Stimulated activated CD4-positive, alpha-beta T cell treated with anti-CD3 and anti-CD28 coated beads, Interleukin-15, amount 100 ng/mL, for 24 hours (primary cell): ENCODE results near the gene SLAMF8.
A peak's percentile ranks its signal among the peaks of the same experiment; 100 is the strongest.

Experiments used
- DNase-seq: peaks from one replicate; pipeline ENCODE4 v3.0.0-alpha.2; 2020

Gene SLAMF8

GRCh38 chr1:159849626-159850366, 23.1 kb downstream of the SLAMF8 start:
- no peak for DNase-seq

DNA sequence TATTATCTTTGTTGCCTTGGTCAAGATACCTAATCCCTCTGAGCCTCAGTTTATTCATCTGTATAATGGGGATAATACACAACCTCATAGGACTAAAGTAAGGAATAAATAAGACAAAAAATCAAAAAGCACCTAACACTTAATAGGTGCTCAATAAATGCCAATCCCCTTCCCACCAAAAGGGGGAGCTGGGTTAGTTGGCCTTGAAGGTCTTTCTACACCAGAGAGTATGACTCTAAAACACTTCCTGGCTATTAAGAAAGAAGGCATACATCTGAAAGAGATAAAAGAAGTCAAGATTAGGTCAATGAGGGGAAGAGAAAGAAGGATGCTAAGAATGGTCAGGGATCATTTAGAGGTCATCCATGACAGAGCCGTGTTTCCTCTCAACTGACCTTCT, 24.7 kb downstream of the SLAMF8 start:
- no peak for DNase-seq

GRCh38 chr1:159853417-159854115, 26.9 kb downstream of the SLAMF8 start:
- no peak for DNase-seq

DNA sequence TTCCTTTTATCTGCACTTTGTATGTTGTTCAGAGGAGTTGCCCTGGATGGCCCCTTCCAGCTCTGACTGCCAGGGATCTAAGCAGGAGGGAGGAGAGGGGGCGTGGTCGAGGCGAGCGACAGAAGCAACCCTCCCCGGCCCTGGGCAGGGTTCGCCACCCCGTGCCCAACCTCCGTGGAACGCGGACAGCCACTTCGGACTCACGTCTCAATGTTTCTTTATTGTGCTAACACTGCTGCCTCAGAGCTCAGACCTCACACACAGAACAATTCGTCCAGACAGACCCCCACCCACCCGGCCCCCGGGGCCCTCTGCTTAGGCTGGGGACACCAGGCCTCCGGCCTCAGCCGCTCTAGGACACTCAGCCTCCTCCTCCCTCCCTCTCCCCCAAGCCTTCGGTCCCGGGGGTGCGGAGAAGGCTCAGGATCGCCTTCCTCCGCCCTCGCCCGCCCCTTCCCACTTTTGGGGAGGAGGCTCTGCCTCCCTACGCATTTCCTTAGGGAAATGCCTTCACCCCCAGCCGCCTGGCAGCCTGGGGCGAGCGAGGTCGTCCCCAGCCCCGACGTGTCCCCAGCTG, 27.5 kb downstream of the SLAMF8 start:
- DNase-seq = peak; percentile 59

DNA sequence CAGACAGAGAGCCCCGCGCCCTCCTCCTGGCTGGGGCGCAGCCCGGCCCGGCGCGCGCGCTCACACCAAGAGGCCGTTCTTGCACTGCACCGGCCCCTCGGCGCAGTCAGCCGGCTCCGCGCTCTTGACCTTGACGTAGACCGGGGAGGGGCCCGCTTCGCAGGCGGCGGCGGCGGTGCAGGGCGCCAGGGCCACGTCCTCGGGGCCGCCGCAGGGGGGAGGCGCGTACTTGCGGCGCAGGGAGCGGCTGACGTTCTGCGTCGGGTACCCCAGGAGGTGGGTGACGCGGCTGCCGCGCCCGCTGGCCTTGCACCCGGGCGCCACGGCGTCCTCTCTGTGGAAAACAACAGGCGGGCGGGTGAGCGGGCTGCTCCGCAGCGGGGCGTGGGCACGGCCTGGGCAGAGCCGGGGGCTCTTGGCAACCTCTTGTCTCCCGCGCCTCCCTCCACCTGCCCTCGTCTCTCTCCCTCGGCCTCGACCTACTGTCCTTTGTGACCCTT, 28.1 kb downstream of the SLAMF8 start:
- peak; percentile 87 for DNase-seq

- DNase-seq = no peak
These were observed 29.0 kb downstream of the SLAMF8 start for GRCh38 chr1:159855709-159856108.

- DNase-seq = no peak
These were observed 29.9 kb downstream of the SLAMF8 start for GRCh38 chr1:159856576-159856975.

DNA sequence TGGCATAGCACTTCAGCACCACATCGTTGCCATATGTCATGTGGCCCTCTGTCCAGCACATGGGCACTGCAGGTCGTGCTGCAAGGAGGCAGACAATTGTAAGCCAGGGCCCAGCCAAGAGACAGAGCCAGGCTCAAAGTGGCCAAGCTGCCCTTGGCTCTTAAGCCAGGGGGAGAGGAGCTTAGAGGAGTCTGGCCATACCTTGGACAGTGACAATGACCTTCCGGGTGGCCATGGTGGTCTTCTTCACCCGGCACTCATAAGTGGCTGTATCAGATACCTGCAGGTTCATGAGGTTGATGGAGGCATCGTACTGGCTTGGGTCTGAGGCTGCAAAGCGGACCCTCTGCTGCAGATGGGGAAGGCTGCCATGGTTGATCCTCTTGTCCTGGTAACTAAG, 31.2 kb downstream of the SLAMF8 start:
- DNase-seq = no peak

GRCh38 chr1:159859767-159860322, 33.2 kb downstream of the SLAMF8 start:
- DNase-seq = no peak

DNA sequence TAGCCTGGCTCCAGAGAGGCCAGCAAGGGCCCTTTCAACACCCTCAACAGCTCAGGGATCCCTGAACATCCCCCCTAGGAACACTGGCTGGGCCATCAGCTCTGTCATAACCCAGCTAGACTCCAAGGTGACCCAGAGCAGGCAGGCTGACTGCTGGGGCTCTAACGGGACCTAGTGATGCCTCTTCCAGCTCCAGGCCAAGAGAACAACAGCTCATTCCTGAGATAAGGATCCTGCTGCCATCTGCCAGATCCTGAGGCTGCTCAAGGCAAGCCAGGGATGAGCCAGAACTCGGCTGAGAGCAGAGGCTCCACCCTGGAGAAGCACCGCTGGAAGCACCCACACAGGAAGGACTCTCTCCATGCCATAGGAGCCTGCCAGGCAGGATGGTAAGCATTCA, 33.8 kb downstream of the SLAMF8 start:
- no peak for DNase-seq

- DNase-seq = no peak
These were observed 34.5 kb downstream of the SLAMF8 start for GRCh38 chr1:159861218-159861617.

GRCh38 chr1:159862031-159862430, 35.4 kb downstream of the SLAMF8 start:
- DNase-seq = no peak

- DNase-seq = no peak
These were observed 35.9 kb downstream of the SLAMF8 start, which contains the start of gene VSIG8 for GRCh38 chr1:159862557-159862956. VSIG8 (minus strand) TSS chr1:159862657; CDS start chr1:159862521, 136 bp downstream.

GRCh38 chr1:159864262-159864661, 37.6 kb downstream of the SLAMF8 start:
- no peak for DNase-seq

GRCh38 chr1:159866066-159866465, 39.4 kb downstream of the SLAMF8 start:
- DNase-seq = no peak

DNA sequence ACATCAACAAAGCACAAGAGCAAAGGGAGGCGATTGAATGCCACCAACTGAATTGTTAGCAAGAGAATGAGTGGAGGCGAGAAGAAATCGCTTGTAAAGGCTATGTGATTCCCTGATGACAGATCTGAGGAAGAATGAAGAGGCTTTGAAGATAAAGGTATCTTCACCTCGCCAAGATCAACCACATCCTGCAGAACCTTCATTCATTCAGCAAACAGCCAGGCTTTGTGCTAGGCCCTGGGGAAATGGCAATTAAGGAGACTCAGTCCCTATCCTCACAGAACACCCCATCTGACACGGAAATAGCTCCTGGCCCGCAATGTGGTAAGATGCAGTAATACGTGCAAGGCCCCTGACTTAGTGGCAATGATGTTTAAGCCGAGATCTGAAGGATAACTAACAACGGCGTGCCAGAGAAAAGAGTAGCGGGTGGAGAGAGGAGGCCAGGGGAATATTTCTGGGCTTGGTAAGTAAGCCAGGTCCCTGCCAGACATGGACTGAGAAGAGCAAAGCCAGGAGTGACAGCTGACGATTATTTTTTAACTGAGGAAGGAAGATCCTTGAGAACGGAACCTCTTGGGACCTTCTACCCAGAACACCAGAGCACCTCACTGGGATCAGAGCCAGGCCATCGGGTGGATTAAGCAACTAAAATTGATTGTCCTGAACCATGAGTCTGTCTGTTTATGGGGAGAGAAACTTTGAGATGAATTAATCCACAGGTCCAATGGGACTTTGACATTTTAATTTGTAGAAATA, 40.4 kb downstream of the SLAMF8 start:
- DNase-seq = no peak

DNA sequence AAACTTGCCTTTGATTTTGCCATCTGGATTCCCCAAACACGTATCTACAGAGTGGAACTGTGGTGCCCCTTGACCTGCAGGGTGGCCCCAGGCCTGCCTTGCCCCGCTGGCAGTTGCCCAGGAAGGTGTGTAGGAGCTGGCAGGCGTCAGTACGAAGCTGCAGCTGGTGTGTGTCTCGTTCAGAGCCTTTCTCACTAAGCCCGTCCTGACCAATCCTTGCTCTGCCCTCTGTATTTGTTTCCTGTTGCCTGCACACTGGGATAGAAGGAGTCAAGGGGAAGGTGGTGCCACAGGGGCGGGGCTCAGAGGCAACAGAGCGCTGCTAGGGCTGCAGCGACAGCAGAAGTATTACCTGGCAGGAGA, 41.0 kb downstream of the SLAMF8 start:
- DNase-seq = no peak

GRCh38 chr1:159868766-159869165, 42.1 kb downstream of the SLAMF8 start:
- no peak for DNase-seq

GRCh38 chr1:159869173-159869572, 42.5 kb downstream of the SLAMF8 start:
- DNase-seq = peak; percentile 42

DNA sequence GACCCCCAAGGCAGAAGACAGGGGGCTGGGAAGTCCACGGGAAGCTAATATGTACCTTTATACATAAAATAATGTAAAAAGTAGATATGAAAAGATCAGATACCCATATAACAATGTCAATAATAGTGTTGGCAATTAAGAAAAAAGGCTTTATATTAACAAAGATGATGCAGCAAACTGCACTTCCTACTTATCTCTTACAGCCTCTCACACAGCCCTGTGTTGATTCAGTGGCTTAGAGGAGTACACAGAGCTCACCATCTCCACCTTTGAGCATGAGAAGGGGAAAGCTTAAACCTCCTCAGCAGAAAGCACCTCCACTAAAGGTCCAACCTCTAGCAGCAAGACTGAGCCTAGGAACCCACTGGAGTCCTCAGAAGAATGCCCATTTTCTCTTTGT, 42.9 kb downstream of the SLAMF8 start:
- DNase-seq = no peak

DNA sequence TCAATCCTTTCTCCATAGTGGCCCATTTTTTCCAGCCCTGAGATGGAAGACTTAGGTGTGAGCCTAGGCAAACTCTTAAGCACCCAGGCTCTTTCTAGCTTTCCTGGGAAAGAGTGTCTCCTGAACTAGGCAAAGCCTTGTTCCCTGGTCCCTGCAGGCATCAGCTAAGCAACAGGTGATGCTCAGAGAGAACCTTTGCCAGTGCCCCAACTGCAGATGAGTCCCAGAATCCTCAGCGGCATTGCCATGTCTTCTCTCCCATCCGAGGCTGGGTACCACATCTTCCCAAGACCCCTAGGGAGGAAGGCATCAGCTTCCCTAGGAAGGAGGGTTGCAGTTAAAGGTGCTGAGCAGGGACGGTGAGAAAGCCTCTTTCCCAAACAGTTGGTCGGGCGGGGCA, 44.0 kb downstream of the SLAMF8 start:
- DNase-seq = no peak

DNA sequence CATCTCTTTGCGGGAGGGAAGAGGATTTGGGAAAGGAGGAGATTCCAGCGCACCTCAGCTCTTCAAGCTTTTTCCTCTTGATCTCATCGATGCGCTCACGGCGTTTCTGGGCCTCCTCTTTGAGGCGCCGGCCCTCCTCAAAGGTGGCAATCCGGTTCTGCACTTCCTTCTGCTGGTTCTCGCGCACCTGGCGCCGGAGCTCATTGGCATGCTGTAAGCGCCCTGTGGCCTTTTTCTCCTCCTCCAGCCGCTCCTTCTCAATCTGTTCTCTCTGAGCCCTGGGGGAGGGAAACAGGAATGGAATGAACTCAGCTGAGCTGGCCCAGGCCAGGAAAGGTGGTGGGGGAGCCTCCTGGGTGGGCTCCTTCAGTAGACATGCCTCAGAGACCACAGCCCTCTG, 46.2 kb downstream of the SLAMF8 start:
- no peak for DNase-seq
